Stimulated activated CD8-positive, alpha-beta memory T cell treated with anti-CD3 and anti-CD28 coated beads, Interleukin-4, amount 100 ng/mL, for 48 hours (primary cell): ENCODE results near the gene ELMO1.

Experiments used
- DNase-seq: peaks from one replicate; pipeline ENCODE4 v3.0.0-alpha.2; 2020

The ELMO1 gene, protein sequence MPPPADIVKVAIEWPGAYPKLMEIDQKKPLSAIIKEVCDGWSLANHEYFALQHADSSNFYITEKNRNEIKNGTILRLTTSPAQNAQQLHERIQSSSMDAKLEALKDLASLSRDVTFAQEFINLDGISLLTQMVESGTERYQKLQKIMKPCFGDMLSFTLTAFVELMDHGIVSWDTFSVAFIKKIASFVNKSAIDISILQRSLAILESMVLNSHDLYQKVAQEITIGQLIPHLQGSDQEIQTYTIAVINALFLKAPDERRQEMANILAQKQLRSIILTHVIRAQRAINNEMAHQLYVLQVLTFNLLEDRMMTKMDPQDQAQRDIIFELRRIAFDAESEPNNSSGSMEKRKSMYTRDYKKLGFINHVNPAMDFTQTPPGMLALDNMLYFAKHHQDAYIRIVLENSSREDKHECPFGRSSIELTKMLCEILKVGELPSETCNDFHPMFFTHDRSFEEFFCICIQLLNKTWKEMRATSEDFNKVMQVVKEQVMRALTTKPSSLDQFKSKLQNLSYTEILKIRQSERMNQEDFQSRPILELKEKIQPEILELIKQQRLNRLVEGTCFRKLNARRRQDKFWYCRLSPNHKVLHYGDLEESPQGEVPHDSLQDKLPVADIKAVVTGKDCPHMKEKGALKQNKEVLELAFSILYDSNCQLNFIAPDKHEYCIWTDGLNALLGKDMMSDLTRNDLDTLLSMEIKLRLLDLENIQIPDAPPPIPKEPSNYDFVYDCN

DNA sequence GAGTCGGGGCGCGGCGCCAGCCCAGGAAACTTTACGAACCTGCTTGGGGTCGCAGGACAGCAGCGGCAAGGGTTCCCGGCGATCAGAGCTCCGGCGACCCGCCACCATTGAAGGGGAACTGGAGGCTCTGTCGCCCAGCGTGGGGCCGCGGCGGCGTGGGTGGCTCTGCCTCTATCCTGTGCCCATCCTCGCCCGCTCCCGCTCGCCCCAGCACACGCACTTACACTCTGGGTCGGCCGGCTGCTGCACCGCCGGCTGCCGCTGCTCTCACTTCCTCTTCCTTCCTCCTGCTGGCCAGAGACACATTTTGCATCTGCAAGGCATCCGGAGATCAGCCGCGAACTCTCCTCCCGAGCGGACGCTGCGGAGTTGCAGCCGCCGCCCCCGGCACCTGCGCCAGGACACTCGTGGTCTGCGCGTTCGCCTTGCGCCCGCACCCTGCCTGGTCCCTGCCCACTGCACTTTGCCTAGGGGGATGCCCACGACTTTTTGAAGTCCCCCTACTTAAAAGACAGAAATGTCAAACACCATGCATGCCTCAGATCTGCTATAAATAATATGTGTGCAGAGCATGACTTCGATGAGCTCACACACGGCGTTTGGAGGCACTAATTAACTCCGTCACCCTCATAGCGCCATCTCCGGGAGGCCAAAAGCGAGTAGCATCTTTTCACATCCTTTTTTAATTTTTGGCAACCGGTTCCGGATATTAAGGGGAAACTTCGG is at the start of gene ELMO1:
Gene ELMO1 (minus strand): TSS at position 229 of the 726 bp plus-strand sequence. CDS start 106,174 bp downstream, outside the sequence.
- peak; percentile 80 for DNase-seq

DNA sequence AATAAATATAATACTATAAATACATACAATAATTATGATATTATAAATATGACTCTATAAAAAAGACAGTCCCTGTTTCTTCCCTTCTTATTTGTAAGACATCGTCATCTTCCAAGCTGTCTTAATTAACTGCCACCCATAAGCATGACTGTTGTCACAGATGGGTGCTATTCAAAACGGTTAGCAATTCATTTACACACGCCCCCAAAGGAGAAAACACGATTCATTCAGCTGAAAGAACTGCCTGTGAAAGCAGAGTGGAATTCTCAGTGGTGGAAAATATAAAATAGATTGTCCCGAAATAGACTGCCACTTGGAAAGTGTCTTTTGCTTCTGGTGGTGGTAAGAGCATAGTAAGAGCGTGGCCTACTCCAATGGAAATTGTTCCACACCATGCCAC is 48.9 kb upstream of the ELMO1 start:
- no peak for DNase-seq

DNA sequence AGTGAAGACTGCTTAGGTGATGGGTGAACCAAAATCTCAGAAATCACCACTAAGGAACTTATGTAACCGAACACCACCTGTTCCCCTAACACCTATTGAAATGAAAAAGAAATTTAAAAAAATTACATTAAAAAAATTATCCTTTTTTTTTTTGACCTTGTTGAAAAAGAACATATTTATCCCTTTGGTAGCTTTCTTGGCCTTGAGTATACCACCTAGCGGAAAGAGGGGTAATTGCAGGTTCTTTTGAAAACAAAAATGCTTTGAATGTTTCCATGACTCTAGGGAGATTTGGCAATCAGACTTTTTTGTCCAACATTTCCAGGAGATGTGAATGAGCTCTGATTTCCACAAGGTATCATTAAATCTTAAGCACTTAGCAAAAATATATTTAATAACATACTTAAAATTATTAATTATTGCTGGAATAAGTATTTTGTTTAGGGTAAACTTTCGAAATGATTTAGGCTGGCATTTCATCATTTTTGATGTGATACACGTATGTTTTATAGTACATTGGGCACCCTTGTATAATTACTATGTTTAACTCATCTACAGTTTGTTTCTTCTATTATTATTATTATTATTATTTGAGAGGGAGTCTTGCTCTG is 47.0 kb upstream of the ELMO1 start:
- no peak for DNase-seq

DNA sequence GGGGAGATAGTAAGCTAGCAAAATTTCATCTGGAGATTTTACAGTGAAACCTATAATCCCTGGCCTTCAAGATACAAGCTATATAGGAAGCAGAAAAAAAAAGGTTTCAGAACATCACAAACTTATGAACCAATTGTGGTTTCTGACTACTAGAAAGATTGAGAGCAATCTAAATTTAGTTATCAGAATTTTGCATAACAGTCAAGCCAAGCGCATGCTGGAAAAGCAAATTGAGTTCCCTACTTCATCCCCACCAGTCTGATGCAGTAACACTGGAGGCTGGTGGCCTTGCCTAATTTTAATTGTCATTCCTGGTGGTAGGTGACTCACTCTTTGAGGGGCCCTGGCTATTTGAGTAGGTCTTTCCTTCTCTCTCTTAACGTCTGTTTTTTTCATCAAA is 46.3 kb upstream of the ELMO1 start:
- no peak for DNase-seq

DNA sequence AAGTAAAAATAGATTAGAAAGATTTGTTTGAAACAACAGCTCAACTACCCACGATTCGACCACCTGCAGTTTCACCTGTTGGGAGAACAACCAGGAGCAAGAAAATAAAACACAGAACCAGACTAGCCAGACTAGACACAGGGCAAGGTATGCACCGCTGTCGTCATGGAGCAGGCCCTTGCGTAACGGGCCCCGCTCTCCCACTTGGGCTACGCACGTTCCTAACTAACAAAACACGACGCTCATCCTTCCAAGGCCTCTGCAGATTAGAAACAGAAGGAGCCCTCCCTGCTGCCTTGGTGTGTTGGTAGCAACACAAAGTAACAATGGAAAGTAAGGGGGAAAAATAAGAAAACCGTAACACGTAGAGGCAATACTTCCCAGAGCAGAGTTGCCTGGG is 45.1 kb upstream of the ELMO1 start:
- DNase-seq = no peak

DNA sequence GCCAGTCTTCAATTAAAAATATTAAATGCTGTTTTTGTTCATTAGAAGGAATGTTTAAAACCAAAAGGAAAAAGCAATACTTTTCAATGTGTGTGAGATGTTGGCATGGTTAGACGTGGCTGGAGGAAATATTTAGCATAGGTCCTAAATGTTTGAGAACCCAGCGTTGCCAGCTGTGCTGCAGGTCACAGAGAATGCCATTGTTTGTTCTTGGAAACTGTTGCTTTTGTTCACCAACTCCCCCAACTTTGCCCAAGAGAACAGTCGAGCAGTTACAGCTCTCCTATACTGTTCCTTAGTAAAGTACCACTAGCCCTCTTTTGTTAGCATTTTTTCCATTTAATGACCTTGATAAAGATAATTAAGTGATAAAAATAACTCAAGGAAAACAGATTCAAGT is 44.5 kb upstream of the ELMO1 start:
- no peak for DNase-seq

DNA sequence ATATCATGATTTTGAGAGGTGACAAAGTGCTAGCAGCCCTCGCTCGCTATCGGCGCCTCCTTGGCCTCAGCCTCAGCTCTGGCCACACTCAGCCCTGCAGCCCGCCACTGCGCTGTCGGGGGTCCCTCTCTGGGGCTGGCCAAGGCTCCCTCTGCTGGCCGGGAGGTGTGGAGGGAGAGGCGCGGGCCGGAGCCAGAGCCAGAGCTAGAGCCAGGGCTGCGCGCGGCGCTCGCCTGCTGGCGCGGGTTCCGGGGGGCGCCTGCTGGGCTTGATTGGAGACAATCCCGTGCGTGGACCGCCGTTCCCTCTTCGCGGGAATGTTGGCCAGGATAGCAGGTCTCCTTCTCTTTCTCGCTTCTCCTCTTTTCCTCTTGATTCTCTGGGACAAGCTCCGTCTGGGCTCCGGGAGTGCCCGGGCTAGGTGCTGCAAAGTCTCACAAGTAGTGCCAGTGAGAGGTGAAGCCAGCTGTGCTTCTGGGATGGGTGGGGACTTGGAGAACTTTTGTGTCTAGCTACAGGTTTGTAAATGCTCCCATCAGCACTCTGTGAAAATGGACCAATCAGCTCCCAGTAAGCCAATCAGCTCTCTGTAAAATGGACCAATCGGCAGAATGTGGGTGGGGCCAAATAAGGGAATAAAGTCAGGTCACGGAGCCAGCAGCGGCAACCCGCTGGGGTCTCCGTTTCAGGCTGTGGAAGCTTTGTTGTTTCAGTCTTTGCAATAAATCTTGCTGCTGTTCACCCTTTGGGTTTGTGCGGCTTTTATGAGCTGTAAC is 43.4 kb upstream of the ELMO1 start:
- no peak for DNase-seq

DNA sequence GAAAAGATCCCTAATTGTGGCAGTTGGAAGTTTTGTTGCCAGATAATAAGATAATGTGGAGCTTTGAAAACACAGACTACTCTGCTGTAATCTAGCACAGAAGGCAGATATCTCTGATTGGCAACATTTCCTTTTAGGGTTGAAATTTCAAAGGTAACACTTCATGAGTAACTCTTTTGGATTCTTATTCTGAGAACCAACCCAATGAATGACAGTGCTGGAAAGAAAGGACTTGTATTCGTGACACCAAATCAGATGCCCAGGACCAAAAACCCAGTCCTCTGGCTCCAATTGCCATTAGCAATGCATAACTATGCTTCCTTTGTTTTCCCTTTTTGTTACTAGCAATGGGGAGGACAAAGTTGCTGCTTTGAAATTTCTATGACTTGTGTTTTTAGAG is 41.0 kb upstream of the ELMO1 start:
- DNase-seq = no peak

DNA sequence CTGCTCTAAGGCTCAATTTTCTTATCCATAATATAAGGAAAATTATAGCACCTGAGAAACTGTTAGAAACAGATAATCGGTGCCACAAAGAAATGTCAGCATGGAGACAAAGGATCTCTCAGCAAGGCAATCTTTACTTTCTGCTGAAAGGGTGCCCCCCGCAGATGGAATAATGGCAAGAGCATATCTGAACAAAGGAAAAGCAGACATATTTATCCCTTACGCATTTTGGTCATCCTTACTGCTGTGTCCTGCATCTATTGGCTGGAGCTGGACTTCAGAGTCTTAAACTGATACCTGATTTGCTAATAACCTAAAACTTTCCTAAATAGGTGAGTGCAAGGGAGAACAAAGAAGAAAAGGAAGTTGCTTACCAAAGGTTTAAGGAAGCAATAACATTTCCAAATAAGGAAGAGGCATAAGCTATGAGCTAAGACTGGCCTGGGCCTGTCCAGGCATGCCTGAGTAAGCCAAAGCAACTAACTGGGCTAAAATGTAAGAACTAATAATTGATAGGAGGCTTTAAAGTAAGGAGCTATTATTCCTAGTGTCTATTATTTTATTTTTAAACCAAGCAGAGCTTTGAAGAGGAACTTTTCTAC is 39.6 kb upstream of the ELMO1 start:
- DNase-seq = no peak

DNA sequence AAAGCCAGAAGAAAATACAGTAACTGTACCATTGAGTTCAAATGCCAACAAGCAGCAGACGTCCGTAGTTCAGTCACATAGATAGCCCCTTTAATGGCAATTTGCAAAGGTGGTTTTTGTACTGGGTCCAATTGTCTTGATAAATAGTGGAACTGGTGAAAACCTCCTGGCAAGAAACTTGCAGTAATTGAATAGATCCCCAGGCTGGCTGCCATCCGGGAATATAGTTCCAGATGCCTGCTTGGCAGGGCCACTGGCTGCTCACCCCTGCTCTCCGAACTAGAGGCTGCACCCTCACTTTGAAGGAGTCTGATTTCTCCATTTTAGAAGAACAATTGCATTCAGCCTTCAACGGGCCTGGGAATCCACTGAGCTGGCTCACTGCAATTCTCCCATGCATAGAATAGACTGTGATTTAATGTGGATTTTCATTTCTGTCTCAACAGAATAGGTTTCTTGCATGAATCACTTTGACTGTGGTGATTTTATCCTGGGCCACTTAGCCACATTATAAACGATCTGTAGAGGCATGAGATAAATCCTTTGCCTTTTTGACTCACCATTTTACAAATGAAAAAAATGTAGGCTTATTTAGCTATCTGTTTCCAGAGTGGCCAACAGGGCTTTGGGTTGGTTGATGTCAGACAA is 35.9 kb upstream of the ELMO1 start:
- no peak for DNase-seq

DNA sequence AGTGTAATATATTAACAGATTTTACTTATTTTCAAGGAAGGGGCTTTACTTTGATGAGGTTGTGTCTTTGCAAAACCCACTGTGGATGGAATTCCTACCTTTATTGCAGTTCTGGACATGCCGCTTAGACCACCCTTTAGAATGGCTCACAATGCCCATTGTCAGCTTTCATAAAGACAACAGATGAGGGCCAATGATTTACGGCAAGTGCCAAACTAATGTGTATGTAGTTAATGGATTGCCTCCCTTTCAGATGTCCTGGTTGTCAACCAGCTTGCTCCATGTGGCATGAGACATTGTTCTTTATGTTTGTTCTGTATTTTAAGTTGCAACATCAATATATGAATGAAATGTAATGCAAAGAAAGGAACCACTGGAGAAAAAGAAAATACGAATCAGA is 35.0 kb upstream of the ELMO1 start:
- DNase-seq = no peak

DNA sequence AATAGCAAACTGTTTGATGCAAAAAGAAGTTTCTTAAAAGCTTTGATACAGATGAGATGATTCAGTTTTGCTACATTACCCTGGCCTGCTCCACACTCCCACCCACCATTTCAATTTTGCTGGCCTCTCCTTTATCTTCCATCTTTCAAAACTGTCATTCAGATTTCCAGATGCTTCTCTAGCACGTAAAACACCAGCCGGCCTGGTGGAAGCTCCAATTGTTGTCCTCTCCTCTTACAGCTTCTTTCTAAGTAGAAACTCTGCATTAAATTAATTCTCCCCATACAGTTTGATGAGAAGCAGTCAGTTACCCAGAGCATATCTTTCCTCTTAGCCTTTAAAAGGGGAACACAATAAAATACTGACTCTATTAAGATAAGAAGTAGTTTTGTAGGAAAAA is 34.3 kb upstream of the ELMO1 start:
- DNase-seq = no peak

DNA sequence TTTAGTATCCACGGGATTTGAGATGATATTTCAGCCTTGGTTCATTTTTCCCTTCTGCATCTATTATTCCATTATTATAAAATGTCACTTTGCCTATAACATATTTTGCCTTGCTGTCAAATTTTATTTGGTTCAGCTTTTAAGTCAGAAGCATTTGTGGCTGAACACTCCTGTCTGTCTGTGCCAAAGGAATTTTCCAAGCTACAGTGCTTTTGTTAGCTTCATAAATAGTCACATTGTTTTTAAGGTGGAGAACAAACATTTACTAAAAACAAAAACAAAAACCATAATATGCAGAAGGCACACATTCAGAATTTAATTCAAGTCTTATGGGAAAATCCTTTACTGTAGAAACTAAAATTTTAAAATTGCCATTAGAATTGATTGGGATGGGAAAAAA is 33.8 kb upstream of the ELMO1 start:
- DNase-seq = no peak

DNA sequence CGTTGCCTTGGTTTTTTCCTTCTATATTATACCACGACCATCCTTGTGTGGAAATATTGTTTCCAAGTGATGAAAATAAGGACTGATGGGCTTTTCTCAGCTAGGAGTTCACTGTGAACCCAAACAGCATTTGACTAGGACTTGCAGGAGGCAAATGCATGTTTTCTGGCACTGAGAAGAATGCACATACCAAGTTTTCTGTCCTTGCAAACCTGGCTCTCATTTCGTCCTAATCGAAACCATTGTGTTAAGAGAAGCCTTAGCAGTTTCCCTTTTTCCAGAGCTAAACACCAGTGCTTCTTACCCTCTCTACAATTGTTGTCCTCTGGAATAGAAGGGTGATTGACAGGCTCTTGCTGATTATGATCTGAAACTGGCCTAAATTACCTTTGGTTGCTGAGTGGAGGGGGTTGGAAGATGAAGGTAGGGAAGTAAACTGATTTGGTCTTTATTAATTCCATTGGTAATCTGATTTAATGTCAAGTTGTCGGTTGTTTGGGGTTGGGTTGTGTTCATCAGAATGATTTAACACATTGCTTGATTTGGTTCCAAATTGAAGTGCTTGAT is 33.1 kb upstream of the ELMO1 start:
- DNase-seq = no peak

DNA sequence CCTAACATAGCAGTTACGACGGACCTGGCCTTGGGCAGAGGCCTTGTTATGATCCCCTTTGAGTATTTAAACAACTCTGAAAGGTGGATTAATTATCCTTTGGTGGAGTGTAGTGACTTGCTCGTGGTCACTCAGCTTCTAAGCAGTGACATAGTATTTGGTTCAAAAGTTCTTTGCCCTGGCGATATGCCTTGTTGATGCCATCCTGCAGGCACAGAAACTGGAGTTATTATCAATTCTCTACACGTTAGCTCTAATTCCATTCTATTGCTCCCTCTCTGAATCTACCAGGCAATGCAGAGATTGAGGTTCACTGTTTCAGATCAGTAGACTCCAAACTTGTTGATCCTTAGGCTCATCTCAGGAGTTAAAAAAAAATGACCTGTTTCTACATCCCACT is 32.5 kb upstream of the ELMO1 start:
- DNase-seq = no peak

DNA sequence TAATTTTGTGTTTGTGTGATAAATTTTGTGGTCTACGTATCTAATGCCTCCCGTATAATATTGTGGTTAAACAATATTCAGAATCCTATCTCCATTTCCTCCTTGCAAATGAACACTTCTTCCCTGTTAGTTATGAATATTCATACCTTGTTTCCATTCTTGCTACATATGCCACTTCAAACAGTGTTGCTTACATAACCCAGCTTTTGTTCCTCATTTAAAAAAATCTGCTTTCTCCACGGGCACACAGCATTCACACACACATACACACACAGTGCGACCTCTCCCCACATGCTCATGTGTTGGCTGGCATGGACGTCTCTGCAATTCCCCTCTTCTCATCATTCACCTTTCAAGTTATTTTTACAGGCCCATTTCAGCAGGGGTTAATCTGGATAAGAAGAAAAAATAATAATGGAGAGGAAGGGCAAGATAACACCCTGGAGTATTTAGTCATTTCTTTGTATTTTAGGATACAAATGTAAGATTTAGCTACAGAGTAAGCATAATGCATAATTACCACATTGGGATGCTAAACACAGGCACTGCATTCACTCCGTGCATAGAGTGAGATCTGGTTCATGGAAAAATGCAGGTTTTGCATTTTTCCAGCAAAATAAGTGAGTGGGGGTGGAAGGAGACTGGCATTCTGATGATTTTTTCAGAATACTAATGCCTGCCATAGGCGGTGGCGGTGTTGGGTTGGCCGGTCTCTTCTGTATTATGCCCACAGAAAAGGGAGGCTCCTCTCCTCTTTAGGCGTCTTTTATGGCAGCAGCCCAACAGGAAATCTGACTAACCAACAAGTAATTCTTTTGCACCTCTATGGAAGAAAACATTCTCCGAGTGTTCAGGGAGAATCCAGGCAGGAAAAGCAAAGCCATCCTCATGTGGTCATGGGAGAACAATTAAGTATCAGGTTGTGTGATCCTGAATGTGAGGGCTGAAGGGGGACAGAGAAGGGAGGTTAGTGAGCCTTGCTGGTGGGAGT is 31.7 kb upstream of the ELMO1 start:
- no peak for DNase-seq

DNA sequence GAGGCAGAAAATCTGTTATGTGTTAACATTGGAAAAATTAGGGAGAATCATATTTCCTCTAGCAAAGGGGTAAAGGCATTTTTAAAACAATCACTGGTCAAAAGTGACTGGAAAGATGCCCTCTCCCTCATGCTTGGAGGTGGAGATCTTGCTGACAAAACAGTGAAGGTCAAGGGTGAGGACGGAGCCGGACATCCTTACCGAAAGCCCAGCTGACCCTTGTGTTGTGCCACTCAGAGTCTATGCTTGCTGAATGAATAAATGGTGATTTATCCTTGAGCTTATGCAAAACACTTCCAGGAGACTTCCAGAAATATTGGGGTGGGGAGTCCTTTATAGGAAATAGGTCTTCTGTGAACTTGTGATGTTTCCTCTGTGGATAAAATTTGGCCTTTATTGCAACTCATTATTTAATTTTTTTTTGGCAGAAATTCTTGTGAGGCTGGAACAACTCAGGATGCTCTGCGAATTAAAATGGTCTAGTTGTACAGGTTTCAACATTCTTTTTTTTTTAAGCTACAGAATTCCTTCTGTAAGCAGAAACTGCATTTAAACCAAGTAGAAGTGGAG is 28.3 kb upstream of the ELMO1 start:
- no peak for DNase-seq

DNA sequence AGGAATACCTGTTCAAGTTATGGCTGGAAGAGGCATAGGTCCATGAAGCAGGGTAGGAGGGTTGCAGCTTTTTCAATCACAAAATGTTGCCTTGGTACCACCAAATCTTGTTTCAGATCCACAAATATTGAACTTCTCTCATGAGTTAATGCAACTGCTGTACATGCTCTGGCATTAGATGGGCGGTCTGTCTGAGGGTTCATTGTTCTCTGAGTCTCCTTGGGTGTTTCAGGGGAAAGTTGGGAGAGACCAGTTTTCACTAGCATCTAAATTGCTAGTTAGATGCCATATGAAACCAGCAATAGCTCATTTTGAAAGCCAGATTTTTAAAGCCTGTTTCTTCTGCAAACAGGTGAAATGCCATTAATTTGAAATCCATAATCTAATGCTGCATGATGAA is 27.8 kb upstream of the ELMO1 start:
- DNase-seq = no peak

DNA sequence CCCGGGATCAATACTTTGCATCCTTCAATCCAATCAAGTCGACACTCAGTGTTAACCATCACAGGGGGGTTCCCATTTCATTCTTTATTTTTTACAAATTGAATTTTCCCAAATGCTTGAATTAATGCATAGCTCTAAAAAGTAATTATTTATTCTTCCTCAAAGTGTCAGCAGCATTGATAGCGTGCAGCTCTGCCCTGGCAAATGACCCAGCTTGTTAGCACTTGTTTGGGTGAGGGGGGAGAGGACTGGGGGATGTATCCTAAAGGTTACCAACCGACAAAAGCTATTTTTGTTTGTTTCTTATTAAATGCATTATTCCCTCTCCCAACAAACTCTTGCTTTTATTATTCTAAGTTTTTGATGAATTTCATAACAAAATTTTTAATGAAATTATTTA is 27.0 kb upstream of the ELMO1 start:
- no peak for DNase-seq

DNA sequence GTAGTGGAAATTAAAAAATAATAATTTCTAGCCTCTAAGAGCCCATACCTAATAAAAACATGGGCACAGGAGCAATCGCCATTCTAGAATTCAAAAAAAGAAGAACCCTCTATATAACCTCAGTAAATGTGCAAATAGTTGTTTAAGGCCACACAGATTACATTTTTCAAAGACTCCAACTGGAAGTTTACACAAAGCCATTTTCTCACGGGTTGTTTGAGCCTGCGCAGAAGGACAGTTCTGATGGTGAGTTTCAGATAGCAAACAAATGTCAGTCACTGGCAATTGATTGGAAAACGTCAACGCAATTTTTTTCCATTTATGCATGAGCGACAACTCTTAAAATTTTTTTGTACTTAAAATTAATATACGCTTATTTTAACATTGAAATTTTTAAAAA is 23.0 kb upstream of the ELMO1 start:
- no peak for DNase-seq
